KG1 (cell line): Measurements from ENCODE around the gene SLC25A53.
"Not testable (repeated sequence)": the region's sequence is repeated elsewhere in the genome, so short reads cannot be mapped to it uniquely, and the experiment has no call there.

Experiments used
- DNase-seq: peaks from one replicate; lab custom pipeline; 2025; lab: John Stamatoyannopoulos, UW

SLC25A53 gene

GRCh38 chrX:104054956-104055355 is 101.9 kb downstream of the SLC25A53 start:
- not testable (repeated sequence) for DNase-seq
